GM19099 (cell line): ENCODE measurements around the gene BBS1.
A peak's percentile ranks its signal among the peaks of the same experiment; 100 is the strongest.

Source experiments
- POLR2A ChIP-seq: IDR thresholded peaks from 3 replicates; pipeline ENCODE4 v1.6.1; 2011; ENCODE audit warnings: low read depth; ENCODE audit not compliant: insufficient read length; ENCODE audit errors: extremely low read depth

BBS1 gene

DNA sequence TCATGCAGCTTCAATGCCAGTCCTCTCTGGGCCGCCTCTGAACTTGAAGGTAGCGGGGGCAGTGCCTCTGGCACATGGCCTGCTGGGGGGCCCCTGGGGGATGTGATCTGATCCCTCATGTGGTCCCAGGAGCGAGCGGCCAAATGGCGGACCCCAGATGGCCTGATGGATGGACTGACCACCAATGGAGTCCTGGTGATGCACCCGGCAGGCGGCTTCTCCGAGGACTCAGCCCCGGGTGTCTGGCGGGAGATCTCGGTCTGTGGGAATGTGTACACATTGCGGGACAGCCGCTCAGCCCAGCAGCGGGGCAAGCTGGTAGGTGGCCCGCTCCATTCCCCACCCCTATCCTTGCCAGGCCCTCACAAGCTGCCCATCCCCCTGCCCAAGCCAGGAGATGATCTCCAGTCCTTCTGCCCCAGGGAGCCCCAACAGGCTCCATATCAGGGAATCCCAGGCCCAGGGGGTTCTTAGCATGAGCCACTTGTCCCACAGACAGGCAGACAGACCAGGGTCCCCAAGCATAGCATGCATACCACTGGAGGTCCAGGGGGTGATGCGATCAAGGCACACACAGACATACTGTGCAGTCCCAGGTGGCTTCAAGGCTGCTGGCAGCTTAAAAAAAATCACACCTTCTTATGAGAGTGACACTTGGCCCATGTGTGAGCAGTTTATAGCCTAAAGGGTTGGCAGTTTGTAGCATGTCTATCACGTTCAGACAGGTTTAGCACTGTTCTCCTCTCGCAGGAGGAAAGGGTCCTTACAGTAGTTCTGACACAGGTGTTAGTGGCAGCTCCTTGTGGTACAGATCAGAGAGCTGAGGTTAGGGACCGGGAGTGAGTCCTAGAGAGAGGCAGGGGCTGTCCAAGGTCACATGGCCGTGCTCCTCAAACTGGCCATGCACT, 36.6 kb upstream of the BBS1 start:
- no peak for TF ChIP-seq POLR2A

DNA sequence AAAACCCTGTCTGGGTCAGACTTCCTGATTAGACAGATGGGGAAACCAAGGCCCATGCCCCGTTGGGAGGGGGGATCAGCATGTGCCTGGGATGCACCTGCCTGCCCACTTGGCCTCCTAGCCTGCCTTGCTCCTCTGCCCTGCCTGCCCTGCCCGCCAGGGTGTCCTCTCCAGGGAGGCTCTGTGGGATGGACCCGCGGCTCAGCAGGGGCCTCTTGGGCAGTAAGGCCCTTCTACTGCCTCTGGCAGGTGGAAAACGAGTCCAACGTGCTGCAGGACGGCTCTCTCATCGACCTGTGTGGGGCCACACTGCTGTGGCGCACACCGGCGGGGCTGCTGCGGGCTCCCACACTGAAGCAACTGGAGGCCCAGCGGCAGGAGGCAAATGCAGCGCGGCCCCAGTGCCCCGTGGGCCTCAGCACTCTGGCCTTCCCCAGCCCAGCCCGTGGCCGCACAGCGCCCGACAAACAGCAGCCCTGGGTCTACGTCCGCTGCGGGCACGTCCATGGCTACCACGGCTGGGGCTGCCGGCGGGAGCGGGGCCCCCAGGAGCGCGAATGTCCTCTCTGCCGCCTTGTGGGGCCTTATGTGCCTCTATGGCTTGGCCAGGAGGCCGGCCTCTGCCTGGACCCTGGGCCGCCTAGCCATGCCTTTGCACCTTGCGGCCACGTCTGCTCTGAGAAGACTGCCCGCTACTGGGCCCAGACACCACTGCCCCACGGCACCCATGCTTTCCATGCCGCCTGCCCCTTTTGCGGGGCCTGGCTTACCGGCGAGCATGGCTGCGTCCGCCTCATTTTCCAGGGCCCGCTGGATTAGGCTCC, 34.9 kb upstream of the BBS1 start:
- no peak for TF ChIP-seq POLR2A

DNA sequence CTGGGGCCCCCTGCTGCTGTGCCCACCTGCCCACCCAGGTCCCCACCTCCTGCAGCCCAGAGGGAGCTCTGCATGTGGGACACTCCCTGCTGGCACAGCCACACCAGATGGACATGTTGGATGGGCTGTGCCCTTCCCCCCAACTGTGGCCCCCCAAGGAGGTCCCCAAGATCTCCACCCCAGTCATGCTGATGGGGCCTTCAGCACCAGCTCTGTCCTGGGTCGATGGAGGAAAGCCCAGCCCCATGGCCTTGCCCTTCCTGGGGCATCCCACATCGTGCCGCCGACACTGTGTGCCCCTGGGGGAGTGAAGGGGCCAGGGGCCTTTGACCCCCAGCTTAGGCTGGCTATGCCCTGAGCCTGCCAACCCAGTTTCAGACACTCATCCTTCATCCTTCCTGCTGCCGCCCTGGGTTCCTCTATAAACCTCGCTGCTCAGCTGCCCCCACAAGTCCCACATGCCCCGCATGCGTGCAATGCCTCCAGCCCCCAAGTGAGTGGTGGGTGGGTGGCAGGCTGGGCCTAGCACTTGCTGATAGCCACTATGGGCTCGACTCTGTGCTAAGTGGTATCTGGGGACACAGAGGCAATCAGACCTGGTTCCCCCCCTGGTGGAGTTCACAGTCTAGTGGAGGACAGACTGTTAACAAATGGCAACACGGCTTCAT, 34.1 kb upstream of the BBS1 start:
- TF ChIP-seq POLR2A, result no peak

DNA sequence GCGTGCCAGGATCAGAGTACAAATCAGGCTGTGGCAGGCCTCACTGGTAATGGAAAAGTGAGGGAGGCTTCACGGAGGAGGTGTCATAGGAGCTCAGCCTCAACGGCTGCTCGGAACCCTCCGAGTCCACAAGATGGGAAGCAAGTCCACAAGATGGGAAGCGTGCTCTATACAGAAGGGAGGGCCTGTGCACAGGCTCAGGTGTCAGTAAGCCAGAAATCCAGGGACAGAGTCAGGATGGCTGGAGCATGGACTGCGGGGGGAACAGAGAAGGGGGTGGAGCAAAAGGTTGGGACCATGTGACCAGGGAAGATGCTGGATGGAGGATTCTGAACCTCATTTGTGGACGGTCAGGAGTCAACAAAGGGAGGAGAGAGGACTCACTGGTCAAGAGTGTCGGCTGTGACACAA, 33.6 kb upstream of the BBS1 start:
- no peak for TF ChIP-seq POLR2A

DNA sequence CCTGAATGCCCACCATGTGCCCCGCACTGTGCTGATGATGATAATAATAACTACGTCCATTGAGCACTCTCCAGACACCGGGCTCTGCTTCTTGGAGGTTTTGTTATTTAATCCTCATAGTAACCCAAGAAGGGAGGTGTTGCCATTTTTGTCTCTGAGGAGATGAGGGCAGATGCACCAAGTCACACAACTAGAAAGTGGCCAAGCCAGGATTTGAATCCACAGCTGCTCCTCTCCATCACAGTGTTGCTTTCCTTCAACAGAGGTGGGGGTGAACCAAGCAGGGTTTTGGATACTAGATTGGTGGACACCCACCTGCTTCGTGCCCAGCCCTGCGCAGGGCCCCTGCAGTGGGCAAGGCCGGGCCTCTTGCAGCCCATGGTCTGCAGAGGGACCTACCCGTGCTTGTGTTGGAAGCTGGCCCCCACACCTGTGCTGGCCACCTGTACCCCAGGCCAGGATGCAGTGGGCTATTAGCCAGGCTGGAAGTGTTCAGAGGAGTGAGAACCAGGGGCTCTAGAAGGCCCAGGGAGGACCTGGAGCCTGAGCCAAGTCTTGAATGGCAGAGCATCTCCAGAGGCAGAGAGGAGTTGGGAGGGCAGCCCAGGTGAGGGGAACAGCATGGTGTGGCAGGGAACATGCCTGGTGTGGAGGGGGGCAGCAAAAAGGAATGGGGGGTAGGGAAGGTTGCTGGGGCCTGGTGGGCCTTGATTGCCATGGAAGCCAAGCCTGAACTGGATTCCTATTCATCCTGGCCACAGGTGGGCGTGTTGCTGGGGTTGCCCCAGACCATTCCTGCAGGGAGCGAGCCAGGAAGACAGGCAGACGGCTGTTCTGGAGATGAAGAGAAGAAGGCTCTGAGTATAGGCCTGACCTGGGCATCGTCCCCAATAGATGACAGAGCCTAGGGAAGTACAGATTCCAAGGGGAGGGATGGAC, 32.9 kb upstream of the BBS1 start:
- no peak for TF ChIP-seq POLR2A

DNA sequence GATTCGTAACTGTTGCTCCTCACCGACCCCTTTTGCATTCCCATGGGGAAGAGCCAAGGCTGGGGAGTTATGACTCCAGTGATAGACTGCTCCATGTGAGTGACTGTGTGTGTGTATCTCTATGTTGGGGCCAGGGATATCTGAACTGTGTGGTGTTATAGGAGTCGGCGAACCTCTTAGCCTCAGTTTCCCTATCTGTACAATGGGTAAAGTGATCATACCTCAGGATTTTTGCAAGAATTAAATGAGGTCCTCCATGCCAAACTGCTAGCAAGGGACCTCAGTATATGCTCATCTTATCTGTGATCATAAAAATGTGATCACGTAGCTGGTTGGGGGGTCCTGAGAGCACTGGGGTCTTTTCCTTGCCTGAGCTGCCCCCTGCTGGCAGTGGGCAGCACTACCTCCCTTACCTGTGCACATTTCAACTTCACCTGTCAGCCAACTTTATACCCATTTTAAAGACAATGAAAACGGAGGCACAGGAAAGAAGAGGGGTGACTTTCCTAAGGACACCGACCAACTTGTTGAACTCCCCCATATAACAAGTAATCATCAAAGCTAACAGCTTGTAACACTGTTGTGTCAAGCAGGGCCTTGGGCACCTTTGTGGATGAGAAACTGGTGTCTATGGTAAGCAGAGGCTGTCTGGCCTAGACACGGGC, 31.6 kb upstream of the BBS1 start:
- no peak for TF ChIP-seq POLR2A

DNA sequence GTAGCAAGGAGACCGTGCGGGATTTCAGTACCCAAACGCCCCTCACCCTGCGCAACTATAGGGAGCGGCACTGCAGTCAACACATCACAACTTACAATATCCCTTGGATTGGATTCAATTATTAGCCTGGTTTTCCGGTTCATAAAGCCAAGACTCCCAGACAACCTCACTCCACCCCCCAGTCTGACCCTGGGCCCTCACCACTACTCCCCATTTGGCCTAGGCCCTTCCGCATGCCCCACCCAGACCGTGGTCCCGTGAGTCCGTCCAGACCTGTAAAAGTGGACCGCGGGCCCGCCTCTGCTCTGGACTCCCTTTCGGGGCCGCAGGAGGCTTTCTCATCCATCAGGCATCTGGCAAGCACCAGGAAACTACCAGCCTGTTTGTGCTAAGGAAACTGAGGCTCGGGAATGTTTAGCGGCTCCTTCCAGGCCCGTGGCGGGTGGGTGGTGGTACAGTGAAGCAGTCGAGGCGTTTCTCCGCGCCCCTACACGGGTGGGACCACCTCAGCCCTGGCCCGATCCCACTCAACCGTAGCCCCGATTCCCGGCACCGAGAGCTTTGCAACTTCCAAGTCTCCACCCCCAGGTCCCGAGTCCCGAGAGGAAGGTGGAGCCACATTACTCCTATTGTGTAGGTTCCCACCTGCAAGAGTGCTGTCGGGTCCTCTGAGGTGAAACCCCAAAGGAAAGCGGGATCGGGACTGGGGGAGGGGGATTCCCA, 30.9 kb upstream of the BBS1 start:
- no peak for TF ChIP-seq POLR2A

DNA sequence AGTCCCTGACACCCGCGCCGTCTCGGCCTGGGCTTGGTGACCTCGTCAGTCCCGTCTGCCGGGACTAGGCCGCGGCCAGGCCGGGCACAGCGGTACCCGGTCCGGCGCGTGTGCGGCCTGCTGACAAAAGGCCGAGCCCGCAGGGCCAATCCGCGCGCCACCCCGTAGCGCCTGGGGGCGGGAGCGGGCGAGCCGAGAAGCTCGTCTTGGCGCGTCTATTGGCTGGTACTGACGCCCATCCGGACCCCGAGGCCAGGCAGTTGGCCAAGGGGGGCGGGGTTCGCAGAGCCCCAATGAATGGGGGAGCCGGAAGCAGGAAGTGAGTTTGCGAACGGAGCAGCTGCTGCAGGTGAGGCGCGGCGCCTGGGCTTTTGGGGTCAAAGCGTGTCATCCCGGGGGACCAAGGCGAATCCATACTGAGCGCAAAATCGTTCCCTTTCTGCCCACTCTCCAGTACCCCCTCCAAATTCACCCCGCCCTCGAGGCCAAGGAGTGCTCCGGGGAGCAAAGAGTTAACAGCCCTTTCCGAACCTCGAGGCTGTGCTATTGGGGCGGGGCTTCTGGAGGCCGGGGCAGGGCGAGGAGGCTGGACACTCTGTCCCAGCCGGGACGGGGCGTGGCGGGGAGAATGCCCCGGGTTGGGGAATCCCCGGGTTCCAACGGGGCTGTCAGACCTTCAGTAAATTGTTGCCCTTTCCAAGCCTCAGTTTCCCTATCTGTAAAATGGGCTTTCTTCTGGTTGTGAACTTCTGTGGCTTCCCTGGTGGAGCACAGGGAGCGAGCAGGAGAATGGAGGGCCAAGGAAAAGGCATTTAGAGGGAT, 30.1 kb upstream of the BBS1 start, which contains the start of gene DPP3:
TSS of gene DPP3 (plus strand) at position 318 of the 822 bp plus-strand sequence. CDS start 1,767 bp downstream, outside the sequence.
- TF ChIP-seq POLR2A, result peak; percentile 94

DNA sequence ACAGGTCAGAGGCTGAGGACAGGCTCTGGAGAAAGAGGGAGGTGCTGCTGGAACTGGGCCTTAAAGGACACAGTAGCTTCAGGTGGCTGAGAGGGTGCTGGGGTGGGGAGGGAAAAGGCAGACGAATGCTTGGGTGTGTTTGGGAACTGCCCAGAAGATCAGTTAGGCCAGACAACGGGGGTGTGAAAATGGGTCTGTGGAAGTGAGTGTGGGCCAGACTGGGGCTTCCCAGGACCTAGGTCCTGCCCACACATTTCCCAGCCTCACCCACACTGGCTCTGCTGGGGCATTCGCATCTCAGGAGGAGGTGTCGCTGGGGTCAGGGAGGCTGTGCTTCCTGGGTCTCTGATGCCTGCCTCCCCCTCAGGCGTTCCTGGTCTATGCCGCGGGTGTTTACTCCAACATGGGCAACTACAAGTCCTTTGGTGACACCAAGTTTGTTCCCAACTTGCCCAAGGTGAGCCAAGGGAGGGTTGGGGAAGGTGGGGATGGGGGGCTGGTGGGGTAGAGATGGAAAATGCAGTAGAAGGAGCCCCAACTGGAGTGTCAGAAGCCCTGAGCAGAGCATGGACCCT, 25.5 kb upstream of the BBS1 start:
- no peak for TF ChIP-seq POLR2A

DNA sequence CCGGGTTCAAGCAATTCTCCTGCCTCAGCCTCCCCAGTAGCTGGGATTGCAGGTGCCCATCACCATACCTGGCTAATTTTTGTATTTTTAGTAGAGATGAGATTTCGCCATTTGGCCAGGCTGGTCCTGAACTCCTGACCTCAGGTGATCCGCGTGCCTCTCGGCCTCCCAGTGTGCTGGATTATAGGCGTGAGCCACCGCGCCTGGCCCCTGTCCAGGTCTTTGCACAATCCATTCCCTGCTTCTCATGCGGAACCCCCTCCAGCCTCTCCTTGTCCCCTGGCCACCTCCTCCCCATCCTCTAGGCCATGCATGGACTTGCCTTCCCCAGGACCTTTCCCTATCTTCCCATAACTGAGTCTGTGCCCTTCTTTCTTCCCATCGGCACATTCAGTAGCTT, 21.5 kb upstream of the BBS1 start:
- no peak for TF ChIP-seq POLR2A

DNA sequence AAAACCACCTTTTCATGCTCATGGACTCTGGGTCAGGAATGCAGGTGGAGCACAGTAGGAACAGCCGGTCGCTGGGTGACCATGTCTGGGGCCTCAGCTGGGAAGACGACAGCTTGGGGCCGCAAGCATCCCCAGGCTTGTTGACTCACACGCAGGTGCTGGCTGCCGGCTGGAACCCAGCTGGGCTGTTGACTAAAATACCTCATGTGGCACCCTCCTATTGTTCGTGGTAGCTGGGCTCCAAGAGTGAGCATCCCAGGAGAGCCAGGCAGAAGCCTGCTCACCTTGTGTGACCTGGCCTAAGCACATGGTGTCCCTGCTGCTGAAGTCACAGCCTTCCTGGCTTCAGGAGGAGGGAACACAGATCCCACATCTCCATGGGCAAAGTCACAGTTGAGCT, 20.8 kb upstream of the BBS1 start:
- TF ChIP-seq POLR2A, result no peak
